Trophoblast cell (in vitro differentiated cells and primary cell): Measurements from ENCODE around the gene SLC6A19.

Source experiments
- DNase-seq, 2 donors: peaks; one replicate each; pipeline ENCODE4 v3.0.0-alpha.2; 2016
- H2AFZ ChIP-seq: 2 replicates; pipeline ENCODE4 v1.6.1; 2013; ENCODE audit warnings: low read length, moderate library complexity, mild to moderate bottlenecking; ENCODE audit not compliant: insufficient read depth, poor library complexity
- H2AK5ac ChIP-seq: 2 replicates; pipeline ENCODE4 v1.6.1; 2013; ENCODE audit warnings: mild to moderate bottlenecking, low read length
- H2BK120ac ChIP-seq: 2 replicates; pipeline ENCODE4 v1.6.1; 2013; ENCODE audit warnings: low read length, mild to moderate bottlenecking, moderate library complexity; ENCODE audit not compliant: insufficient read depth, poor library complexity
- H2BK12ac ChIP-seq: 2 replicates; pipeline ENCODE4 v1.6.1; 2013; ENCODE audit warnings: mild to moderate bottlenecking, low read length, moderate library complexity
- H2BK5ac ChIP-seq: 2 replicates; pipeline ENCODE4 v1.6.1; 2013; ENCODE audit warnings: low read length, low read depth, moderate library complexity, mild to moderate bottlenecking; ENCODE audit not compliant: poor library complexity
- H3K14ac ChIP-seq: 2 replicates; pipeline ENCODE4 v1.6.1; 2013; ENCODE audit warnings: mild to moderate bottlenecking, low read length
- H3K18ac ChIP-seq: 2 replicates; pipeline ENCODE4 v1.6.1; 2013; ENCODE audit warnings: mild to moderate bottlenecking, low read length
- H3K23ac ChIP-seq: 2 replicates; pipeline ENCODE4 v1.6.1; 2013; ENCODE audit warnings: low read length
- H3K27ac ChIP-seq: 2 replicates; pipeline ENCODE4 v1.5.1; 2013; ENCODE audit warnings: low read depth, mild to moderate bottlenecking, inconsistent platforms, low read length, moderate library complexity
- H3K27me3 ChIP-seq: 2 replicates; pipeline ENCODE4 v1.6.1; 2013; ENCODE audit warnings: inconsistent platforms, mild to moderate bottlenecking, low read length, moderate library complexity; ENCODE audit not compliant: insufficient read depth
- H3K36me3 ChIP-seq, 2 experiments: 1 replicate in 1 of 2; 2 replicates in 1 of 2; pipeline ENCODE4 v1.6.1; 2013; ENCODE audit warnings: low read length in 2 of 2, mild to moderate bottlenecking in 2 of 2, moderate library complexity in 1 of 2; ENCODE audit not compliant: insufficient read depth in 2 of 2, control insufficient read depth in 1 of 2
- H3K4ac ChIP-seq: 2 replicates; pipeline ENCODE4 v1.6.1; 2013; ENCODE audit warnings: low read depth, mild to moderate bottlenecking, low read length, moderate library complexity
- H3K4me1 ChIP-seq, 2 experiments: 1 replicate in 1 of 2; 2 replicates in 1 of 2; pipeline ENCODE4 v1.6.1; 2013; ENCODE audit warnings: low read length in 2 of 2, mild to moderate bottlenecking in 2 of 2, moderate library complexity in 1 of 2; ENCODE audit not compliant: insufficient read depth in 2 of 2, control insufficient read depth in 1 of 2
- H3K4me2 ChIP-seq: 2 replicates; pipeline ENCODE4 v1.6.1; 2013; ENCODE audit warnings: inconsistent platforms, mild to moderate bottlenecking, low read length, moderate library complexity
- H3K4me3 ChIP-seq: 2 replicates; pipeline ENCODE4 v1.5.1; 2013; ENCODE audit warnings: mild to moderate bottlenecking, low read depth, low read length, inconsistent platforms
- H3K79me1 ChIP-seq: one replicate; pipeline ENCODE4 v1.6.1; 2013; ENCODE audit warnings: low read length
- H3K79me2 ChIP-seq: 2 replicates; pipeline ENCODE4 v1.6.1; 2013; ENCODE audit warnings: low read length, mild to moderate bottlenecking; ENCODE audit not compliant: control insufficient read depth, insufficient read depth, poor library complexity
- H3K9ac ChIP-seq: 2 replicates; pipeline ENCODE4 v1.6.1; 2013; ENCODE audit warnings: mild to moderate bottlenecking, low read length
- H3K9me3 ChIP-seq: 2 replicates; pipeline ENCODE4 v1.6.1; 2013; ENCODE audit warnings: low read depth, mild to moderate bottlenecking, control low read depth, inconsistent platforms, low read length; ENCODE audit not compliant: insufficient read depth
- H4K12ac ChIP-seq: 2 replicates; pipeline ENCODE4 v1.6.1; 2013; ENCODE audit warnings: low read depth, mild to moderate bottlenecking, low read length, moderate library complexity
- H4K8ac ChIP-seq: 2 replicates; pipeline ENCODE4 v1.6.1; 2013; ENCODE audit warnings: low read depth, mild to moderate bottlenecking, low read length, moderate library complexity
- H4K91ac ChIP-seq: one replicate; pipeline ENCODE4 v1.6.1; 2013; ENCODE audit warnings: low read depth, mild to moderate bottlenecking, low read length, moderate library complexity
- WGBS: extraction: QIAGEN DNeasy Blood & Tissue Kit; methylation state at CpG from one replicate; pipeline ENCODE4 v1.1.7; 2013; ENCODE audit warnings: missing lambda C conversion rate; ENCODE audit not compliant: insufficient read length, insufficient coverage; ENCODE audit errors: extremely low coverage; 5-methylcytosine and 5-hydroxymethylcytosine counted together

Gene SLC6A19

GRCh38 chr5:1240496-1241260 lies 39.3 kb downstream of the SLC6A19 start:
- Histone ChIP-seq H3K18ac (no peak overlapping the region), H2AK5ac (no peak overlapping the region), H4K8ac (no peak overlapping the region), H3K14ac (no peak overlapping the region), H2AFZ (no peak overlapping the region), H3K4me1 (no peaks in the 10 kb centered on the region), H2BK120ac (no peak overlapping the region), H4K12ac (no peak overlapping the region), H3K36me3 (no peaks in the 10 kb centered on the region), H3K9me3 (peaks cover 9% of the 10 kb centered on the region), H2BK12ac (no peak overlapping the region), H3K27me3 (no peaks in the 10 kb centered on the region), H3K9ac (no peak overlapping the region), H3K4me3 (no peak overlapping the region), H3K79me1 (no peaks in the 10 kb centered on the region), H2BK5ac (no peak overlapping the region), H3K23ac (no peak overlapping the region), H3K79me2 (no peaks in the 10 kb centered on the region), H3K4me2 (no peak overlapping the region), H3K4ac (no peak overlapping the region), H4K91ac (no peak overlapping the region), H3K27ac (no peak overlapping the region)
- DNase-seq = no peak
- WGBS = no CpG with 5 or more reads among the region's 29 CpGs

GRCh38 chr5:1241509-1242080 lies 40.2 kb downstream of the SLC6A19 start:
- Histone ChIP-seq H2BK120ac (no peak overlapping the region), H3K27me3 (no peaks in the 10 kb centered on the region), H3K36me3 (no peaks in the 10 kb centered on the region), H3K4me2 (no peak overlapping the region), H4K8ac (no peak overlapping the region), H4K12ac (no peak overlapping the region), H2BK12ac (no peak overlapping the region), H3K23ac (no peak overlapping the region), H2BK5ac (no peak overlapping the region), H3K14ac (no peak overlapping the region), H3K79me1 (no peaks in the 10 kb centered on the region), H2AK5ac (no peak overlapping the region), H3K4ac (no peak overlapping the region), H2AFZ (no peak overlapping the region), H3K4me1 (no peaks in the 10 kb centered on the region), H3K4me3 (no peak overlapping the region), H3K18ac (no peak overlapping the region), H4K91ac (no peak overlapping the region), H3K79me2 (no peaks in the 10 kb centered on the region), H3K9ac (no peak overlapping the region), H3K9me3 (peaks cover 6% of the 10 kb centered on the region), H3K27ac (no peak overlapping the region)
- WGBS = no CpG with 5 or more reads among the region's 22 CpGs
- no peak for DNase-seq

- Histone ChIP-seq H3K4me2 (no peak overlapping the region), H3K27ac (no peak overlapping the region), H3K4me3 (no peak overlapping the region), H3K14ac (no peak overlapping the region), H3K27me3 (no peaks in the 10 kb centered on the region), H3K79me1 (no peaks in the 10 kb centered on the region), H4K91ac (no peak overlapping the region), H2BK120ac (no peak overlapping the region), H3K36me3 (no peaks in the 10 kb centered on the region), H4K12ac (no peak overlapping the region), H3K4ac (no peak overlapping the region), H2AFZ (no peak overlapping the region), H2BK5ac (no peak overlapping the region), H3K23ac (no peak overlapping the region), H3K9me3 (peaks cover 5% of the 10 kb centered on the region), H3K4me1 (no peaks in the 10 kb centered on the region), H3K18ac (no peak overlapping the region), H2AK5ac (no peak overlapping the region), H3K79me2 (no peaks in the 10 kb centered on the region), H3K9ac (no peak overlapping the region), H4K8ac (no peak overlapping the region), H2BK12ac (no peak overlapping the region)
- no CpG with 5 or more reads among the region's 14 CpGs for WGBS
- DNase-seq = no peak
Measured at GRCh38 chr5:1242733-1243486, 41.5 kb downstream of the SLC6A19 start.

- Histone ChIP-seq H2BK120ac (no peak overlapping the region), H3K79me2 (no peaks in the 10 kb centered on the region), H2BK5ac (no peak overlapping the region), H3K4ac (no peak overlapping the region), H3K79me1 (no peaks in the 10 kb centered on the region), H3K4me1 (no peaks in the 10 kb centered on the region), H3K27me3 (no peaks in the 10 kb centered on the region), H3K9ac (no peak overlapping the region), H3K36me3 (no peaks in the 10 kb centered on the region), H3K27ac (no peak overlapping the region), H3K23ac (no peak overlapping the region), H3K4me2 (no peak overlapping the region), H3K4me3 (no peak overlapping the region), H4K8ac (no peak overlapping the region), H4K12ac (no peak overlapping the region), H3K14ac (no peak overlapping the region), H3K18ac (no peak overlapping the region), H2AFZ (no peak overlapping the region), H2BK12ac (no peak overlapping the region), H4K91ac (no peak overlapping the region), H3K9me3 (peaks cover 5% of the 10 kb centered on the region), H2AK5ac (no peak overlapping the region)
- no CpG with 5 or more reads among the region's 33 CpGs for WGBS
- DNase-seq = no peak
Measured at GRCh38 chr5:1243487-1244130, 42.2 kb downstream of the SLC6A19 start.
